Epithelial cell of proximal tubule (primary cell): ENCODE data around the gene NRTN. TPM values are rescaled to one million over a fixed set of nuclear protein-coding genes. Genes with fewer than 3 reads are reported as not detected.
"Not testable (repeated sequence)": the region's sequence is repeated elsewhere in the genome, so short reads cannot be mapped to it uniquely, and the experiment has no call there.

Experiments used
- DNase-seq: peaks from one replicate; pipeline ENCODE4 v3.0.0-alpha.2; 2011; ENCODE audit warnings: low read depth
- H3K4me3 ChIP-seq: 2 replicates; pipeline ENCODE4 v1.5.1; 2011; ENCODE audit warnings: low read depth, mild to moderate bottlenecking, low read length
- CTCF ChIP-seq: conservative IDR thresholded peaks from 2 replicates; pipeline ENCODE4 v1.5.1; 2012; ENCODE audit warnings: low read depth, mild to moderate bottlenecking, low read length
- total RNA-seq: library from RNA; depleted of rRNA; stranded (reverse); fragments of >200 nt; gene quantifications from 2 replicates; pipeline ENCODE4 v1.2.3, GENCODE V29; 2015

NRTN gene
- total RNA-seq, 1 donor from 2014 or later, result 0.69 TPM

- no peak overlapping the region for H3K4me3 ChIP-seq
- TF ChIP-seq CTCF, result no peak
- DNase-seq, result no peak
These were observed 29.9 kb upstream of the NRTN start for GRCh38 chr19:5774921-5775320.

- H3K4me3 ChIP-seq, result no peak overlapping the region
- TF ChIP-seq CTCF, result no peak
- no peak for DNase-seq
These were observed 29.1 kb upstream of the NRTN start for GRCh38 chr19:5775668-5776309.

GRCh38 chr19:5778402-5778801 lies 26.5 kb upstream of the NRTN start:
- TF ChIP-seq CTCF, result no peak
- no peak for DNase-seq
- no peak overlapping the region for H3K4me3 ChIP-seq

- not testable (repeated sequence) for DNase-seq, H3K4me3 ChIP-seq
These were observed 24.0 kb upstream of the NRTN start for GRCh38 chr19:5780916-5781315.

- no peak for DNase-seq
- TF ChIP-seq CTCF, result no peak
These were observed 22.5 kb upstream of the NRTN start for GRCh38 chr19:5782322-5782721.

GRCh38 chr19:5782945-5783919 lies 21.6 kb upstream of the NRTN start:
- DNase-seq, result no peak
- no peak overlapping the region for H3K4me3 ChIP-seq

More at GRCh38 chr19:5782322-5782721, 22.5 kb upstream of the NRTN start:
- H3K4me3 ChIP-seq, result no peak overlapping the region

More at GRCh38 chr19:5782945-5783919, 21.6 kb upstream of the NRTN start:
- no peak for TF ChIP-seq CTCF
